ENCODE data around the gene COMMD2.

Gene COMMD2

DNA sequence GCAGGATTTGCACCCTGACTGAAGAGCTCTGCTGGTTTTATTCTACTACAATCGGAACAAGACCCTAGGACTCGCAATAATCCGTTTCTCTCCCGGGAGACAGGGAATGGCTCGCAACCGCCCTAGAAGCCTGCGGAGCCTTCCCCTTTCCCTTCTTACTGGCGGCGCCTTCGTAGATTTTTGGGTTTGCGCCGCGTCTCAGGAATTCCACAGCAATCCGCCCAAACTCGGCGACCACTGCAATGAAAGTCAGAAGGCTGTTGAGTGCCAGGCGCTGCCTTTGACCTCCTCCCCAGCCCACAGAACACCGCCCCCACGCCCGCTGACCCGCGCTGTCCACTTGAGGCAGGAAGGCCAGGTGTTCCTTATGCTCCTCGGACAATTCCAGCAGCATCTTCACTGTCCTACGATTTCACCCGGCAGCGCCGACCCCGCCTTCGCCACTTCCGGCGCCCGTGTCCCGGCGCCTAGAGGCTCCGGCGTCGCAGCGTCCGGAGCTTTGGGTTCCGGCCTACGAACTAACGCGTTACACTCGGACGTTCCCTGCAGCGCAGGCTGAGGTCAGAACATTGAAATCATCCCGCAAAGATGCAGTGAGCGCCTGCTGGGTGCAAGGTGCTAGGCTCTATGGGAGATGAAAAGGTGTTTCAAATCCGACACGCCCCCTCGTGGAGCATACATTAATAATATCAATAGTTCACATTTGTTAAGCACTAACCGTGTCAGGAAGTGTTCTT, at the start of gene COMMD2:
TSS of gene COMMD2 (minus strand) at position 439 of the 737 bp plus-strand sequence. CDS start at position 394, 45 bp downstream.
- peak within 1 kb of the TSS; percentile 96 to 97 for H3K4me3 Mint-ChIP-seq
- H3K9me3 Mint-ChIP-seq: no peaks in the 10 kb centered on the region
- peaks cover 28% of the 10 kb centered on the region for H3K4me1 Mint-ChIP-seq
- peak within 1 kb of the TSS; percentile 97 for H3K27ac Mint-ChIP-seq
- ATAC-seq (peak; percentile 100), DNase-seq (peak; percentile 83 to 91)
- peaks cover 7% of the 10 kb centered on the region for H3K27me3 Mint-ChIP-seq

DNA sequence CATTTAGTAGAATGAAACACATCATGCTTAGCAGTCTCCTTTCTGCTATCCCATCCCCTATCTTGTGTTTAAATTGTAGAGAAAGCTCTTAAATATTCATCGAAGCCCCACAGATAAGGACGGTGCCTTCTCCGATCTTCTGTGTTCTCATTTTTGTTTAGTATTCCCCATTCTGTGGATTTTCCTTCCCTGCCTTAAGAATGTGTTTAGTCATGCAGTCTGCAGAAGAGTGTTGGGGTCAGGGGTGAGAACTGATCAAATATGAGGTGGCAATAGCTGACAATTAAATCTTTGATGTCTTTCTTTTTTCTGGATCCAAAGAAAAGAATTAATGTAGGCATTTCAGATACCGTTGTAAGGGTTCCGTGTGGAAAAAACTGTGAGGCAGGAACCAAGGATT, 49.4 kb upstream of the COMMD2 start:
- ATAC-seq: no peak
- Mint-ChIP-seq H3K27me3 (peaks cover 17% of the 10 kb centered on the region), H3K4me1 (peaks cover 4% of the 10 kb centered on the region), H3K27ac (no peak overlapping the region), H3K4me3 (no peak overlapping the region), H3K9me3 (no peaks in the 10 kb centered on the region)
- DNase-seq: no peak

DNA sequence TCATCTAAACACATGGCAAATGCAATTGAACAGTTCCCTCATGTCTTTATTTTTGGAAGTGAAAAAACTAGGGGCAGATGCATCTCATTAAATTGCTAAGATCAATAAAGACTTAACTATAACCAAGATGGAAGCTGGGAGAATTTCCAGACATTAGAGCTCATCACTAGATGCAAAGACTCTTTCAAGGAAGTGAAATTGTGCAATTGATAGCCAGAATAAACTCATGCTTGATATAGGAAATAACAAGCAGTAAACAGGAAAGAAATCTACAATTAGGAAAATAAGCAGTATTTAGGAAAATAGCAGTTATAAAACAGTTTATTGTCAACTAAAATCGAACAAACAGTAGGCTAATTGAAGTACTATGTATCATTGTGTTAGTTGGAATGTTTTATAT, 48.9 kb upstream of the COMMD2 start:
- no peak overlapping the region for H3K27ac Mint-ChIP-seq
- ATAC-seq: no peak
- peaks cover under 1% of the 10 kb centered on the region for H3K4me1 Mint-ChIP-seq
- no peak overlapping the region for H3K4me3 Mint-ChIP-seq
- no peaks in the 10 kb centered on the region for H3K9me3 Mint-ChIP-seq
- no peak for DNase-seq
- peaks cover 13% of the 10 kb centered on the region for H3K27me3 Mint-ChIP-seq

- Mint-ChIP-seq H3K4me1 (no peaks in the 10 kb centered on the region), H3K27ac (no peak overlapping the region), H3K4me3 (no peak overlapping the region), H3K9me3 (no peaks in the 10 kb centered on the region), H3K27me3 (peaks cover 8% of the 10 kb centered on the region)
- no peak for DNase-seq
- ATAC-seq: no peak
Observed at GRCh38 chr3:149800693-149801092, 48.4 kb upstream of the COMMD2 start.

DNA sequence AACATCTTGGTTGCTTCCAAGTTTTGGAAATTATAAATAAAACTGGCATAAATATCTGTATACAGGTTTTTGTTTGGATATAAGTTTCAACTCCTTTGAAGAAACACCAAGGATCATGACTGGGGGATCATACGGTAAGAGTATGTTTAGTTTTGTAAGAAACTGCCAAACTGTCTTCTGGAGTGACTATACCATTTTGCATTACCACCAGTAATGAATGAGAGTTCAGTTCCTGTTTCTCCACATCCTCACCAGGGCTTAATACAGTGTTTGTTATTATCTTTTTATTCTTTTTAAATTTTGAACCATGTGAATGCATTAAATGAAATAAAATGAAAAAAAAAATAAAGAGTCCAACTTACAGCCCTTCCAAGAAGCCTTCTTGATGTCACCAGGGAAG, 43.7 kb upstream of the COMMD2 start:
- Mint-ChIP-seq H3K27me3 (peaks cover 14% of the 10 kb centered on the region), H3K27ac (no peak overlapping the region), H3K4me3 (no peak overlapping the region), H3K9me3 (no peaks in the 10 kb centered on the region), H3K4me1 (no peaks in the 10 kb centered on the region)
- DNase-seq (no peak), ATAC-seq (no peak)

- Mint-ChIP-seq H3K27me3 (peaks cover 25% of the 10 kb centered on the region), H3K4me3 (no peak within 1 kb of the TSS), H3K4me1 (no peaks in the 10 kb centered on the region), H3K27ac (no peak within 1 kb of the TSS), H3K9me3 (no peaks in the 10 kb centered on the region)
- DNase-seq (no peak), ATAC-seq (no peak)
Observed at GRCh38 chr3:149792452-149793270, 40.4 kb upstream of the COMMD2 start, which contains the start of gene ANKUB1. Gene ANKUB1 (minus strand): TSS chr3:149792554. CDS start chr3:149792366, 188 bp downstream.

DNA sequence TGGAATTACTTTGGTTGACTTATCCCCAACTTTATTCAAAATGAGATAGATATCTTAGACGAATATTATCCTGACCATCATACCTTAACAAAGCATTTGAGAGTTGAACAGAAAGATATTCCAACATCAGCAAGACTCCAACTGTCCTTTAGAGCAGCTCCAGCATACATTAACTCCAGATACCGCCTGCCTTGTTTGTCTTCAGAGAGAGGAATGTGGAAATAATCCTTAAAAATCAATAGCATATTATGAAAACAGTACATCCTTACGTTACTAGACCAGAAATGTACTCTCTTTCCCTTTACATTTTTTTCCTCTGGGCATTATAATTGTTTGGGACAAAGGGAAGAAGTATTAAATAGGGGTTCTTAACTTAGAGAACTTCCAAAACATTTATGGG, 38.4 kb upstream of the COMMD2 start:
- no peak for DNase-seq
- ATAC-seq: no peak
- H3K27ac Mint-ChIP-seq: no peak overlapping the region
- H3K4me3 Mint-ChIP-seq: no peak overlapping the region
- peaks cover 31% of the 10 kb centered on the region for H3K27me3 Mint-ChIP-seq
- no peaks in the 10 kb centered on the region for H3K9me3 Mint-ChIP-seq
- no peaks in the 10 kb centered on the region for H3K4me1 Mint-ChIP-seq

DNA sequence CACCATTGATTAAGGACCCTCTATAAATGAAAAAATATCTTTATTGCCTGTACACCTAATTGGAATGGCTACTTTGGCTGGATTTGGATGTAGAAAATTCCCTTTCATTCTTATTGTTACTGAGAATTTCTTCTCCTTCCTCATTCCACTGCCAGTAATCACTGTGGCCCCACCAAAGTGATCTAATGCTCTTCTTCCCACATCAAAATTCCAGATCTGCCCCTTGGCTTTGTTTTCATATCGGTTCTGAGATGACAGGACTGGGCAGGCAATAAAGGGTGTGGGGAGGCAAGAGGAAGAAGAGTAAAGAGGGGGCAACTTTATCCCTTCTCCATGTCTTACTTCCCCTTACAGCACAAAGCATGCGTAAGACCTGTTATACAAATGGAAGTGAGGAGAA, 38.0 kb upstream of the COMMD2 start:
- no peak for ATAC-seq
- DNase-seq: no peak
- no peak overlapping the region for H3K27ac Mint-ChIP-seq
- no peak overlapping the region for H3K4me3 Mint-ChIP-seq
- H3K9me3 Mint-ChIP-seq: no peaks in the 10 kb centered on the region
- H3K4me1 Mint-ChIP-seq: no peaks in the 10 kb centered on the region
- H3K27me3 Mint-ChIP-seq: peaks cover 31% of the 10 kb centered on the region

GRCh38 chr3:149784064-149784704, 31.9 kb upstream of the COMMD2 start:
- Mint-ChIP-seq H3K4me1 (no peaks in the 10 kb centered on the region), H3K27me3 (peaks cover 23% of the 10 kb centered on the region), H3K9me3 (no peaks in the 10 kb centered on the region), H3K4me3 (no peak overlapping the region), H3K27ac (no peak overlapping the region)
- ATAC-seq (no peak), DNase-seq (no peak)

- DNase-seq (no peak), ATAC-seq (no peak)
- Mint-ChIP-seq H3K9me3 (no peaks in the 10 kb centered on the region), H3K27ac (no peak overlapping the region), H3K4me1 (no peaks in the 10 kb centered on the region), H3K27me3 (peaks cover 23% of the 10 kb centered on the region), H3K4me3 (no peak overlapping the region)
Observed at GRCh38 chr3:149783576-149783975, 31.3 kb upstream of the COMMD2 start.

- H3K27me3 Mint-ChIP-seq: peaks cover 12% of the 10 kb centered on the region
- H3K9me3 Mint-ChIP-seq: no peaks in the 10 kb centered on the region
- H3K27ac Mint-ChIP-seq: no peak overlapping the region
- H3K4me1 Mint-ChIP-seq: no peaks in the 10 kb centered on the region
- H3K4me3 Mint-ChIP-seq: no peak overlapping the region
- no peak for DNase-seq
- ATAC-seq: no peak
Observed at GRCh38 chr3:149781741-149782140, 29.5 kb upstream of the COMMD2 start.

- no peak overlapping the region for H3K4me3 Mint-ChIP-seq
- no peaks in the 10 kb centered on the region for H3K9me3 Mint-ChIP-seq
- no peak for ATAC-seq
- peaks cover 8% of the 10 kb centered on the region for H3K27me3 Mint-ChIP-seq
- no peaks in the 10 kb centered on the region for H3K4me1 Mint-ChIP-seq
- no peak overlapping the region for H3K27ac Mint-ChIP-seq
- no peak for DNase-seq
Observed at GRCh38 chr3:149781211-149781610, 28.9 kb upstream of the COMMD2 start.

GRCh38 chr3:149777414-149778214, 25.3 kb upstream of the COMMD2 start:
- Mint-ChIP-seq H3K27me3 (no peaks in the 10 kb centered on the region), H3K4me1 (no peaks in the 10 kb centered on the region), H3K4me3 (no peak overlapping the region), H3K9me3 (no peaks in the 10 kb centered on the region), H3K27ac (no peak overlapping the region)
- DNase-seq: no peak
- no peak for ATAC-seq

DNA sequence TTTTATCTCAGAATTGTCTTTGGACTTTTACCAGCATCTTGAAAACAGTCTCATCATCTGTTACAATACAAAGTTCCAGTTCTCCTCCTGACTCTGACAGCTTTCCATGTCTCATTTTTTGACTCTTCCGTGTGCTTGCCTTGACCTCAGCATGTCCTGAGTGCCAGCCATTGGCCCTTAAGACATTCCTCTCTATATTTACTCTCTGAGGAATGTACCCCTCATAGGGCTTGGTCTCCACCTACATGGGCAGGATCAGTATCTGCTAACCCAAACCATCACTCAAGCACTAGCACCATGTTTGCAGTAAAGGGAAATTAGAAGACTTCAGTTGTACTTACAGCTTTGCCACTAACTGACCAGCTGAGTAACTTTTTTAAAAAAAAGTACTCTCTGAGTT, 23.9 kb upstream of the COMMD2 start:
- ATAC-seq (no peak), DNase-seq (no peak)
- Mint-ChIP-seq H3K4me1 (no peaks in the 10 kb centered on the region), H3K27me3 (peaks cover 7% of the 10 kb centered on the region), H3K9me3 (no peaks in the 10 kb centered on the region), H3K27ac (no peak overlapping the region), H3K4me3 (no peak overlapping the region)

DNA sequence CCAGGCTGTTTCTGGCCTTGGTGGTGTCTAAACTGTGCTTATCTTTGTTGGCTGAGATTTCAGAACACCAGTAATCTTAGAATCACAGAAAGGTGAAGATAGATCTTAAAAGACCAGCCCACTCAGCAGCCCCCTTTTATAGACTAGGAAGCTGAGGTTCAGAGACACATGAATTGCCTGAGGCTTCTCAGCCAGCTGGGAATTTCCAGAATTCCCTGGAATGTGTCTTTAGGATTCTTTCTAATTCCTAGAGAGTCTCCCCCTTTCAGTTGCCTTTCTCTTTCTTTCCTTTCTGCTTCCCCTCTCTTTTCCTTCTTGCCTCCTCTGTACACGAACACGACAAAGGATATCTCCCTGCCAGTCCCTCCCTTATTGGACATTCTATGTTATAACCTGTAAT, 20.6 kb upstream of the COMMD2 start:
- DNase-seq: no peak
- H3K4me1 Mint-ChIP-seq: no peaks in the 10 kb centered on the region
- ATAC-seq: no peak
- H3K27ac Mint-ChIP-seq: no peak overlapping the region
- H3K4me3 Mint-ChIP-seq: no peak overlapping the region
- H3K27me3 Mint-ChIP-seq: peaks cover 10% of the 10 kb centered on the region
- no peaks in the 10 kb centered on the region for H3K9me3 Mint-ChIP-seq

Data from stimulated activated naive CD8-positive, alpha-beta T cell treated with anti-CD3 and anti-CD28 coated beads, Interleukin-15, amount 100 ng/mL, for 72 hours (primary cell).